Measurements from ENCODE around the gene KBTBD8. TPM values are rescaled to one million over a fixed set of nuclear protein-coding genes. Genes with fewer than 3 reads are reported as not detected.

The KBTBD8 gene
- total RNA-seq, 1 donor, result 9.8 TPM

DNA sequence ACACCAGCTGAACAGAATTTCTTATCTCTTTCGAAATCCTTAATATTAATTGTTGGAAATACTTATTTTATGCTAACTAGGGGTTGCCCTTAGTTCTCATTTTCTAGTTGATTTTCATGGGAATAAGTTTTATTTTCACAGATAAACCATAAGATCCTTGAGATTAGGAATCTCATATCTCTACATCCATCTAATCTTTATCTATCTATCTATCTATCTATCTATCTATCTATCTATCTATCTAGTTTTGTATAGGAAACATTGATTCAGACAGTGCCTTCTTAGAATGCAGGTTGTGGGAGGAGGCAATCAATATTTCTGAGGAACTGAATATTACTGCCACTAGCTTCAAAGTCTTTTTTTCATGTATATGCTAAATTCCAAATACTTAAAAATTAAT, 3.5 kb upstream of the KBTBD8 start:
- TF ChIP-seq, protein P1, sequence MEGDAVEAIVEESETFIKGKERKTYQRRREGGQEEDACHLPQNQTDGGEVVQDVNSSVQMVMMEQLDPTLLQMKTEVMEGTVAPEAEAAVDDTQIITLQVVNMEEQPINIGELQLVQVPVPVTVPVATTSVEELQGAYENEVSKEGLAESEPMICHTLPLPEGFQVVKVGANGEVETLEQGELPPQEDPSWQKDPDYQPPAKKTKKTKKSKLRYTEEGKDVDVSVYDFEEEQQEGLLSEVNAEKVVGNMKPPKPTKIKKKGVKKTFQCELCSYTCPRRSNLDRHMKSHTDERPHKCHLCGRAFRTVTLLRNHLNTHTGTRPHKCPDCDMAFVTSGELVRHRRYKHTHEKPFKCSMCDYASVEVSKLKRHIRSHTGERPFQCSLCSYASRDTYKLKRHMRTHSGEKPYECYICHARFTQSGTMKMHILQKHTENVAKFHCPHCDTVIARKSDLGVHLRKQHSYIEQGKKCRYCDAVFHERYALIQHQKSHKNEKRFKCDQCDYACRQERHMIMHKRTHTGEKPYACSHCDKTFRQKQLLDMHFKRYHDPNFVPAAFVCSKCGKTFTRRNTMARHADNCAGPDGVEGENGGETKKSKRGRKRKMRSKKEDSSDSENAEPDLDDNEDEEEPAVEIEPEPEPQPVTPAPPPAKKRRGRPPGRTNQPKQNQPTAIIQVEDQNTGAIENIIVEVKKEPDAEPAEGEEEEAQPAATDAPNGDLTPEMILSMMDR (IDR thresholded peaks at IDR 0.05; ENCODE audit: insufficient read depth, low read length), result no peak
- no peak for DNase-seq (ENCODE audit: low read depth)

DNA sequence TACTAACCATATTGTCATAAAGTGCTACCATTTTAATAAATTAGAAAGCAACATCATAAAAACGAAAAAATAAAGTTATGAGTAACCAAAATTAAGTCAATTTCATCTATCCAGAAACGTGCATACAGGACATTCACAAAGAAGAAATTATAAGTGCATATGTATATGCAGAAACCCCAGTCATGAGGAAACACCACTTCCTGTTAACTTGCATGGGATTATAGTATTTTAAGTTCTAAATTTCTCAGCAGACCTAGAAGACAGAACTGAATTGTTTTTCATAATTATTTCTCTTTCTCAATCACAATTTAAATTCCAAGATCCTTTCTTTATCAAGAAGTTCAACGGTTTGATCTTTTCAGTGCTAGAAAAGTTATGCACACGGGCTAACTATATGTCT, 1.4 kb upstream of the KBTBD8 start:
- no peak for DNase-seq (ENCODE audit: low read depth)
- H3K4me3 ChIP-seq (ENCODE audit: low read depth, low read length), result no peak overlapping the region
- TF ChIP-seq, protein P1 (IDR thresholded peaks at IDR 0.05; ENCODE audit: insufficient read depth, low read length), result no peak

More for the DNA sequence above, 3.5 kb upstream of the KBTBD8 start:
- no peak overlapping the region for H3K4me3 ChIP-seq (ENCODE audit: low read depth, low read length)

DNA sequence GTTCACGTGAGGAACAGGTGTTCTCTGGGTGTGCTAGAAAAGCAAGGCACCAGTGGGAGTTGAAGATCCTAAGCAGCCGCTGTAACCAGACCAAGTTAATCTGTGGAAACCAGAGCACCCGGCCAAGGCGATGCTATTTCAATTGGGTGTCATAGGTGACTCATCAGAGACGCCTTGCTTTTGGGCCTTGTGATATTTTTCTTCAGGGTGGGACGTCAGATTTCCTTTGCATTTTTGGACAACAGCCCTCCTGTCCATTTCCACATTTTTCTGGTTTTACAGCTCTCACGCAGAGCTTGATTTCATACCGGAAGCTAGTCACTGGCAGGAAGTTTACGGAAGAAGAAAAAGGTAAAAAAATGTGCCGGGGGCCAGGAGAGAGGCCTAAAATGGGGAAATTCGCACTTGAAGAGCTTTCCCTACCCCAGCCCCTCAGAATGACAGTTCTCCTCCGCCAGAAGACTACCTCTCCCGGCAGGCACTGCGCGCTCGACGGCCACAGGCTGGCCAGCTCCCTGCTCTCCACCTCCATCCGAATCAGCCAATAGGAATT, 471 bp upstream of the KBTBD8 start:
- peak; percentile 99 for DNase-seq (ENCODE audit: low read depth)
- TF ChIP-seq, protein P1 (IDR thresholded peaks at IDR 0.05; ENCODE audit: insufficient read depth, low read length), result no peak
- H3K4me3 ChIP-seq (ENCODE audit: low read depth, low read length), result peak overlapping the region; percentile 40

DNA sequence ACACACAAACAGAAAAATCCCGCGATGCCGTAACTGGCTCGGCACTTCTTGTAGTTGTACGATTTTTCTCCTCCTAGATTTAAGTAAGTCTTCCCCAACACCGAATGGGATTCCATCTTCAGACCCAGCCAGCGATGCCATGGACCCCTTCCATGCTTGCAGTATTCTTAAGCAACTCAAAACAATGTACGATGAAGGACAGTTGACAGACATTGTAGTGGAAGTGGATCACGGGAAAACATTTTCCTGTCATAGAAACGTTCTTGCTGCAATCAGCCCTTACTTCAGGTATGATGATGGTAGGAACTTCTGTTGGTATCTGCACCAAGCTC, 763 bp downstream of the KBTBD8 start:
- DNase-seq (ENCODE audit: low read depth), result peak; percentile 47
- TF ChIP-seq, protein P1 (IDR thresholded peaks at IDR 0.05; ENCODE audit: insufficient read depth, low read length), result no peak
- H3K4me3 ChIP-seq (ENCODE audit: low read depth, low read length), result peak overlapping the region; percentile 83

DNA sequence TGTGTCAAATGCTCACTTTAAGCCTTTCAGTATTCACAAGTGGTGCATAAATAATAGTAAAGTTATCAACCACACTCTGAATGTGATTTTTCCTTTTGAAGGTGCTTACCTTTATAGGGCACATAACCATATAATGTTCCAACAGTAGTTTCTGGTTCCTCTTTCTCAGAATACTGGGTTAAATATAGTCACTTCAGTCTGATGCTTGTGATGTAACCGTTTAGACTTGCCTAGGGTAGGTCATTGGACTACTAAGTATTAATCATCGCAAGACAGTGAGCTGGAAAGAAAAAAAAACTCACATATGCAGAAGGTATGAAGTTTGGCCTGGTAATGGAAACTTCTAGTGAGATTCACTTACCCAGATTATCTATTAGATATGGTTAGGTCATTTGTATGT, 1.9 kb downstream of the KBTBD8 start:
- peak overlapping the region; percentile 50 for H3K4me3 ChIP-seq (ENCODE audit: low read depth, low read length)
- TF ChIP-seq, protein P1 (IDR thresholded peaks at IDR 0.05; ENCODE audit: insufficient read depth, low read length), result no peak
- peak; percentile 74 for DNase-seq (ENCODE audit: low read depth)

DNA sequence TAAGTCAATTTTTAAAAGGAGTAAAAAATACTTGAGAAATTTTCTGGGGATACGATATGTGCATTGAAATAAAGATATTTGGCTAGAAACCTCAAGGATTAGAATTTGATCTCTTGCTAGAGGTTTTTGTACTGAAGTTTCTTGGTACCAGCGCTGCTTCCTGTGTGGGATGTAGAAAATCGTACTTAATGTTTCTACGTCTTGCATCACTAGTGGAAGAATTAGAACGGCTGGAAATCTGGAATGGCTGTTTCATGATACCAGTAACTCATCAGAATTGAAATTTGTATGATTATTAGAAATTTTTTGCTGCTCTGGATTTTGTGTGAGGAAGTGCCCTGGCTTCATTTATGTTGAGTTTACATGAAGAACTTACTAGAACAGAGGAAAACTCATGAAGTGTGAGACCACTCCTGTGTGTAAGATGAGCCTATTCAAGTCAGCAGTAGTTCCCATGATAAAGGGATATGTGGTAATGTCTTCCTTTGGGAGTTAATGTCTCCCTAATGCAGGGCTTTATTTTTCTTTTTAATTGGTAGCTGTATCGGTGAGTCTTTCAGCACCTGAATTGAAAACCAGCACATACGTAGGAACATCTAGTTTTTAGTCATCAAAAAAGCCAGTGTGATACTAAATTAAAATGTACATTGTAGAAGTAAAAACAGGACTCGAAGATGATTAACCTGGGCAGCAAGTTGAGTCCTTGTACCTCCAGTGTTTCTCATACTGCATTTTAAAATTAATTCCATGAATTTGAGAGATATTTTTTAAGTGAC, 3.2 kb downstream of the KBTBD8 start:
- TF ChIP-seq, protein P1 (IDR thresholded peaks at IDR 0.05; ENCODE audit: insufficient read depth, low read length), result no peak
- DNase-seq (ENCODE audit: low read depth), result no peak

More for the DNA sequence above, 3.2 kb downstream of the KBTBD8 start:
- H3K4me3 ChIP-seq (ENCODE audit: low read depth, low read length), result no peak overlapping the region
